Mammary epithelial cell (primary cell): ENCODE measurements around the gene CBX5.

Source experiments
- CTCF ChIP-seq, 2 donors: IDR thresholded peaks in 1 of 2; conservative IDR thresholded peaks in 1 of 2; 2 replicates each; pipeline ENCODE4 v1.5.1; 2011 to 2012; ENCODE audit warnings: inconsistent platforms in 2 of 2, low read length in 2 of 2, mild to moderate bottlenecking in 2 of 2, control low read depth in 1 of 2, low read depth in 1 of 2; ENCODE audit not compliant: insufficient read depth in 1 of 2; ENCODE audit errors: extremely low read depth in 1 of 2
- EZH2 ChIP-seq: IDR thresholded peaks from 2 replicates; pipeline ENCODE4 v1.6.1; 2012; ENCODE audit warnings: low read length, inconsistent platforms, borderline replicate concordance

DNA sequence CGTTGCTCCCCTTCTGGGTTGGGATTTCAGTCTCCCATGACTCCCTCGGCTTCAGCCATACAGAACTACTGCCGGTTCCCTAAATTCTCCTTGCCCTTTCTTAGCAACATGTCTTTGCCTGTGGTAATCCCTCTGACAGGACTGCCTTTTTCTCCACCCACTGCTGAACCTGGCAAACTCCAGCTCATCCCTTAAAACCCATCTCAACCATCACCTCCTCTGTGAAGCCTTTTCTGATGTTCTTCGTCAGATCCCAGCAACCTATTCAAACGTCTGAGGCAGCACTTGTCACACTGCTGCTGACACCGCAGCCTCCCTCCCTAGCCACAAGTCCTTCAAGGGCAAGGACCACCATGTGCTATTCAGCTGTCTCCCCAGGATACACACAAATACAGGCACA lies 80.9 kb downstream of the CBX5 start:
- TF ChIP-seq CTCF (conservative IDR thresholded peaks at IDR 0.05 in 1 of 2, IDR thresholded peaks at IDR 0.05 in 1 of 2; ENCODE audit: extremely low read depth in 1 of 2, insufficient read depth in 1 of 2, low read depth in 1 of 2, low read length in 2 of 2) (no peak), EZH2 (no peak)
